Heart left ventricle (tissue), 16 donors: ENCODE data around the gene UEVLD. TPM values are rescaled to one million over a fixed set of nuclear protein-coding genes. Genes with fewer than 3 reads are reported as not detected.

Source experiments
- ATAC-seq, 4 donors: fragments of 200-7000 bp; cut with Tn5 transposase; one replicate each; pipeline ENCODE4 v1.9.1; 2020 to 2022; ENCODE audit warnings: moderate library complexity in 4 of 4, mild to moderate bottlenecking in 3 of 4, moderate number of reproducible peaks in 1 of 4
- DNase-seq, 5 donors: peaks; one replicate each; pipeline ENCODE4 v3.0.0-alpha.2; 2020
- H3K27ac ChIP-seq, 12 donors: fragments of 200-600 bp; sonication (generic) in 4 of 12; one replicate each; pipeline versions ENCODE4 v1.5.0 to v1.8.0; 2016 to 2022; ENCODE audit warnings: mild to moderate bottlenecking in 2 of 12
- H3K27me3 ChIP-seq, 9 donors: fragments of 200-600 bp; sonication (generic) in 2 of 9; one replicate each; pipeline versions ENCODE4 v1.5.1 to v1.8.0; 2016 to 2022; ENCODE audit warnings: mild to moderate bottlenecking in 3 of 9
- H3K36me3 ChIP-seq, 9 donors: fragments of 200-600 bp; sonication (generic) in 2 of 9; one replicate each; pipeline versions ENCODE4 v1.5.0 to v1.8.0; 2018 to 2022; ENCODE audit warnings: mild to moderate bottlenecking in 2 of 9
- H3K4me1 ChIP-seq, 12 donors: fragments of 200-600 bp; sonication (generic) in 4 of 12; one replicate each; pipeline versions ENCODE4 v1.5.0 to v1.8.0; 2016 to 2022; ENCODE audit warnings: mild to moderate bottlenecking in 3 of 12
- H3K4me3 ChIP-seq, 12 donors: fragments of 200-600 bp; sonication (generic) in 4 of 12; one replicate each; pipeline versions ENCODE4 v1.5.0 to v1.8.0; 2017 to 2022; ENCODE audit warnings: mild to moderate bottlenecking in 9 of 12, moderate library complexity in 4 of 12
- H3K9me3 ChIP-seq, 12 donors: fragments of 200-600 bp; sonication (generic) in 4 of 12; one replicate each; pipeline versions ENCODE4 v1.5.0 to v1.8.0; 2016 to 2022; ENCODE audit warnings: mild to moderate bottlenecking in 1 of 12
- CTCF ChIP-seq, 12 donors: fragments of 200-600 bp; sonication (generic) in 4 of 12; IDR thresholded peaks; one replicate each; pipeline versions ENCODE4 v1.5.0 to v1.8.0; 2018 to 2022; ENCODE audit warnings: antibody characterized with exemption in 12 of 12, mild to moderate bottlenecking in 5 of 12
- POLR2A ChIP-seq, 2 donors: fragments of 450-650 bp; IDR thresholded peaks; one replicate each; pipeline ENCODE4 v1.6.1; 2017; ENCODE audit warnings: antibody characterized with exemption in 2 of 2, mild to moderate bottlenecking in 2 of 2, moderate library complexity in 2 of 2
- WGBS, 4 donors: extraction: QIAGEN DNeasy Blood & Tissue Kit in 2 of 4; methylation state at CpG; one replicate each; pipeline versions ENCODE4 v1.1.5 to v1.1.7; 2013 to 2018; 5-methylcytosine and 5-hydroxymethylcytosine counted together
- intact Hi-C, 10 donors: fragments of 100-400 bp; cut with DNase I; formaldehyde crosslinking; loops; one replicate each; pipeline versions ENCODE4 v1.11.1 to v1.14.2; 2022
- polyA plus RNA-seq, 2 donors: library from polyadenylated mRNA; stranded (reverse); fragments of 200-250 nt; gene quantifications; one replicate each; pipeline ENCODE4 v1.2.3, GENCODE V29; 2013
- total RNA-seq, 9 donors: library from RNA; depleted of rRNA in 2 of 9; stranded (reverse); fragments of >200 nt in 2 of 9; fragmentation: NEBNext Ultra II Directional in 3 of 9; extraction: Animal tissue kit (Norgen Biotek cat#: 25700) in 3 of 9; gene quantifications; one replicate each; pipeline versions ENCODE4 v1.1.0 to v1.2.4, GENCODE V29; 2016 to 2023
- donor health status: ischemic (EF 13 %, LVEDD 7.1; RV severe dilation, severe dysfunction).
- donor health status: healthy with polysubstance abuse.
- donor health status: DM: no; HTN: yes; CAD: no.
- donor health status: DM: no; HTN: no; CAD: no.
- donor health status: ischemic (EF 25% LVEDD 6.9; RV normal size, moderate dysfunction).
- donor health status: ischemic (EF 25% LVEDD 5.7; RV mildly dilated, moderate dysfunction).
- donor health status: healthy.
- donor health status: DM: yes; HTN: yes; CAD: no.
- donor health status: ischemic (EF 35%, LVEDD 5.7; RV mildly dilated, moderate dysfunction).
- donor health status: nonischemic (EF 11% LVEDD 7.7; RV severe dilation, severe dysfunction).
- donor health status: DM: yes; HTN: yes; CAD: no.
- donor health status: PGD.
- donor health status: ischemic (EF 29% LVEDD 5.4; RV normal size, mild dysfunction).
- donor health status: nonischemic (EF 23%, LVEDD 6.1; RV moderate dilation, normal function).

Gene UEVLD
- total and polyA plus RNA-seq, 11 donors, result 4.3 to 37.8 (median 20.2) TPM

GRCh38 chr11:18490736-18491485 is 97.6 kb downstream of the UEVLD start:
- TF ChIP-seq POLR2A (IDR thresholded peaks at IDR 0.05), result no peak
- TF ChIP-seq CTCF (IDR thresholded peaks at IDR 0.05), result no peak
- Histone ChIP-seq H3K27ac (no peak overlapping the region), H3K27me3 (no peaks in the 10 kb centered on the region), H3K36me3 (peaks cover 0 to 90% (median 76%) of the 10 kb centered on the region in 9 donors), H3K4me3 (no peak overlapping the region), H3K9me3 (no peaks in the 10 kb centered on the region), H3K4me1 (peaks cover 0 to 4% (median 0%) of the 10 kb centered on the region in 12 donors)
- DNase-seq, result no peak
- 86 to 92% (median 89%) methylated on average over 15 of the region's 15 CpGs for WGBS, 4 donors
- intact Hi-C loops, result loop anchor here in 1 of 10 donors (10.0 kb wide), 1 partner anchor 136 kb away; no protein-coding TSS in a partner anchor
- ATAC-seq, result no peak

- DNase-seq (no peak), ATAC-seq (no peak)
- Histone ChIP-seq H3K9me3 (no peaks in the 10 kb centered on the region), H3K36me3 (peaks cover 0 to 89% (median 76%) of the 10 kb centered on the region in 9 donors), H3K4me1 (peaks cover 0 to 4% (median 0%) of the 10 kb centered on the region in 12 donors), H3K27ac (no peak overlapping the region), H3K27me3 (no peaks in the 10 kb centered on the region), H3K4me3 (no peak overlapping the region)
- TF ChIP-seq CTCF (IDR thresholded peaks at IDR 0.05) (no peak), POLR2A (IDR thresholded peaks at IDR 0.05) (no peak)
- intact Hi-C loops, result loop anchor here in 1 of 10 donors (10.0 kb wide), 1 partner anchor 136 kb away; no protein-coding TSS in a partner anchor
- 51 to 78% (median 69%) methylated on average over 1 of the region's 1 CpG for WGBS, 4 donors
Observed at GRCh38 chr11:18490319-18490718, 98.2 kb downstream of the UEVLD start.

- no peaks in the 10 kb centered on the region for H3K27me3 ChIP-seq
- peaks cover 0 to under 1% (median 0%) of the 10 kb centered on the region in 12 donors for H3K4me1 ChIP-seq
- intact Hi-C loops, result no loop called here
- H3K36me3 ChIP-seq, result peaks cover 0 to 90% (median 82%) of the 10 kb centered on the region in 9 donors
- DNase-seq (no peak), ATAC-seq (no peak)
- no peak overlapping the region for H3K4me3 ChIP-seq
- WGBS, 4 donors, result 97 to 99% (median 98%) methylated on average over 4 to 8 of the region's 8 CpGs
- TF ChIP-seq CTCF (IDR thresholded peaks at IDR 0.05) (no peak), POLR2A (IDR thresholded peaks at IDR 0.05) (no peak)
- H3K27ac ChIP-seq, result no peak overlapping the region
- no peaks in the 10 kb centered on the region for H3K9me3 ChIP-seq
Observed at GRCh38 chr11:18485913-18486528, 102.5 kb downstream of the UEVLD start.

Other genes with a start within 250 kb of the UEVLD start
- 100 to 1,000 TPM; 191 to 688 (median 322) TPM for gene LDHA, start 194.2 kb downstream of the UEVLD start, total RNA-seq
- 100 to 1,000 TPM; 212 to 961 TPM for gene LDHA, start 194.2 kb downstream of the UEVLD start, polyA plus RNA-seq
- 1 to 10 TPM in 2 of 9 donors, not detected in 7; 1.6 to 1.9 TPM for gene LDHC, start 176.4 kb downstream of the UEVLD start, total RNA-seq
- 1 to 10 TPM in 1 of 2 donors, not detected in 1; 1.5 TPM for gene LDHC, start 176.4 kb downstream of the UEVLD start, polyA plus RNA-seq
- gene LDHAL6A, start 132.9 kb downstream of the UEVLD start, total RNA-seq, result not detected
- not detected for gene LDHAL6A, start 132.9 kb downstream of the UEVLD start, polyA plus RNA-seq
- gene TSG101, start 61.8 kb downstream of the UEVLD start, total RNA-seq, result 100 to 1,000 TPM in 2 of 9 donors, 10 to 100 TPM in 7; 58.6 to 156 (median 69.1) TPM
- gene TSG101, start 61.8 kb downstream of the UEVLD start, polyA plus RNA-seq, result 10 to 100 TPM; 33.1 to 95.0 TPM
- gene MISFA, start 11.1 kb upstream of the UEVLD start, total RNA-seq, result 10 to 100 TPM in 1 of 9 donors, 1 to 10 TPM in 8; 3.1 to 10.6 (median 7.8) TPM
- 10 to 100 TPM in 1 of 2 donors, under 1 TPM in 1; 0.93 to 11.1 TPM for gene MISFA, start 11.1 kb upstream of the UEVLD start, polyA plus RNA-seq
- 10 to 100 TPM in 6 of 9 donors, 1 to 10 TPM in 3; 8.2 to 13.3 (median 11.4) TPM for gene SPTY2D1, start 45.6 kb upstream of the UEVLD start, total RNA-seq
- gene SPTY2D1, start 45.6 kb upstream of the UEVLD start, polyA plus RNA-seq, result 1 to 10 TPM; 1.7 to 9.1 TPM
- 10 to 100 TPM in 2 of 9 donors, 1 to 10 TPM in 7; 2.3 to 13.1 (median 4.9) TPM for gene TMEM86A, start 110.0 kb upstream of the UEVLD start, total RNA-seq
- gene TMEM86A, start 110.0 kb upstream of the UEVLD start, polyA plus RNA-seq, result 1 to 10 TPM; 3.0 to 3.7 TPM
- gene IGSF22, start 137.5 kb upstream of the UEVLD start, total RNA-seq, result 1 to 10 TPM in 3 of 9 donors, under 1 TPM in 6; 0.32 to 1.2 (median 0.82) TPM
- gene IGSF22, start 137.5 kb upstream of the UEVLD start, polyA plus RNA-seq, result under 1 TPM; 0.24 to 0.50 TPM
- 10 to 100 TPM in 1 of 9 donors, 1 to 10 TPM in 8; 2.3 to 18.5 (median 5.8) TPM for gene PTPN5, start 203.1 kb upstream of the UEVLD start, total RNA-seq
- gene PTPN5, start 203.1 kb upstream of the UEVLD start, polyA plus RNA-seq, result 1 to 10 TPM; 4.7 to 5.4 TPM